ENCODE results near the gene SLC25A34. TPM values are rescaled to one million over a fixed set of nuclear protein-coding genes. Genes with fewer than 3 reads are reported as not detected.
A peak's percentile ranks its signal among the peaks of the same experiment; 100 is the strongest.

Gene SLC25A34
- total and polyA plus RNA-seq, 8 donors: 1.4 to 6.2 (median 4.2) TPM

GRCh38 chr1:15775706-15776105 is 39.6 kb downstream of the SLC25A34 start:
- Histone ChIP-seq H3K27ac (no peak overlapping the region), H3K4me3 (no peak overlapping the region), H3K27me3 (no peaks in the 10 kb centered on the region), H3K36me3 (peaks cover 0 to 11% of the 10 kb centered on the region in 2 donors), H3K4me1 (no peaks in the 10 kb centered on the region), H3K9me3 (no peaks in the 10 kb centered on the region)
- DNase-seq (no peak), ATAC-seq (no peak)
- no peak for TF ChIP-seq CTCF (IDR thresholded peaks at IDR 0.05)
- intact Hi-C loops (cut with DNase I): no loop called here

- ATAC-seq: no peak
- no peak for TF ChIP-seq CTCF (IDR thresholded peaks at IDR 0.05)
- Histone ChIP-seq H3K36me3 (no peaks in the 10 kb centered on the region), H3K4me3 (no peak overlapping the region), H3K4me1 (no peaks in the 10 kb centered on the region), H3K27me3 (no peaks in the 10 kb centered on the region), H3K27ac (no peak overlapping the region), H3K9me3 (no peaks in the 10 kb centered on the region)
- intact Hi-C loops (cut with DNase I): no loop called here
- no peak for DNase-seq
Observed at GRCh38 chr1:15777909-15778707, 42.0 kb downstream of the SLC25A34 start.

GRCh38 chr1:15785683-15786082 is 49.6 kb downstream of the SLC25A34 start:
- DNase-seq (no peak), ATAC-seq (no peak)
- Histone ChIP-seq H3K27me3 (no peaks in the 10 kb centered on the region), H3K9me3 (no peaks in the 10 kb centered on the region), H3K4me1 (peaks cover 0 to 4% of the 10 kb centered on the region in 2 donors), H3K27ac (no peak overlapping the region), H3K36me3 (no peaks in the 10 kb centered on the region), H3K4me3 (no peak overlapping the region)
- TF ChIP-seq CTCF (IDR thresholded peaks at IDR 0.05): no peak
- intact Hi-C loops (cut with DNase I): no loop called here

GRCh38 chr1:15786581-15786980 is 50.5 kb downstream of the SLC25A34 start:
- intact Hi-C loops (cut with DNase I): no loop called here
- peak; percentile 38 for ATAC-seq

More at GRCh38 chr1:15786581-15786980, 50.5 kb downstream of the SLC25A34 start:
- H3K9me3 ChIP-seq: no peaks in the 10 kb centered on the region
- TF ChIP-seq CTCF (IDR thresholded peaks at IDR 0.05): no peak
- H3K27me3 ChIP-seq: no peaks in the 10 kb centered on the region
- H3K36me3 ChIP-seq: no peaks in the 10 kb centered on the region
- peak in 1 of 4 donors; percentile 21 for DNase-seq
- H3K4me1 ChIP-seq: peaks cover 0 to 4% of the 10 kb centered on the region in 2 donors
- no peak overlapping the region for H3K4me3 ChIP-seq
- H3K27ac ChIP-seq: no peak overlapping the region
